Natural killer cell (primary cell): ENCODE data around the gene TCN1. TPM values are rescaled to one million over a fixed set of nuclear protein-coding genes. Genes with fewer than 3 reads are reported as not detected.

Source experiments
- ATAC-seq, 3 donors: fragments of 150-1000 bp in 2 of 3; fragments of 200-7000 bp in 1 of 3; cut with Tn5 transposase; 1 replicate in 1 of 3; 2 replicates in 2 of 3; pipeline ENCODE4 v1.10.0; 2021; ENCODE audit warnings: mild to moderate bottlenecking in 2 of 3, moderate library complexity in 2 of 3
- DNase-seq, 2 donors: peaks; one replicate each; pipeline versions ENCODE4 v3.0.0 to v3.0.0-alpha.2; 2013 to 2021; ENCODE audit warnings: mixed read lengths in 1 of 2
- H3K27ac ChIP-seq: one replicate; pipeline ENCODE4 v1.5.1; 2013; ENCODE audit warnings: mild to moderate bottlenecking, low read length
- H3K27me3 ChIP-seq: one replicate; pipeline ENCODE4 v1.6.1; 2013; ENCODE audit warnings: low read length; ENCODE audit not compliant: control insufficient read depth, insufficient read depth
- H3K36me3 ChIP-seq: one replicate; pipeline ENCODE4 v1.6.1; 2013; ENCODE audit warnings: low read length; ENCODE audit not compliant: control insufficient read depth, insufficient read depth
- H3K4me1 ChIP-seq: one replicate; pipeline ENCODE4 v1.6.1; 2013; ENCODE audit warnings: low read length; ENCODE audit not compliant: control insufficient read depth, insufficient read depth
- H3K4me3 ChIP-seq: one replicate; pipeline ENCODE4 v1.5.1; 2013; ENCODE audit warnings: low read length
- H3K9me3 ChIP-seq: one replicate; pipeline ENCODE4 v1.6.1; 2013; ENCODE audit warnings: low read length; ENCODE audit not compliant: control insufficient read depth, insufficient read depth
- H3K27ac Mint-ChIP-seq, 2 donors: one replicate each; pipeline ENCODE4 v1.8.0; 2022; ENCODE audit warnings: mild to moderate bottlenecking in 2 of 2, mixed read lengths in 2 of 2, moderate library complexity in 1 of 2
- H3K27me3 Mint-ChIP-seq, 2 donors: one replicate each; pipeline ENCODE4 v1.8.0; 2022; ENCODE audit warnings: low read depth in 2 of 2, mixed read lengths in 2 of 2
- H3K36me3 Mint-ChIP-seq: one replicate; pipeline ENCODE4 v1.8.0; 2022; ENCODE audit warnings: mixed read lengths
- H3K4me1 Mint-ChIP-seq, 2 donors: one replicate each; pipeline ENCODE4 v1.8.0; 2022; ENCODE audit warnings: mixed read lengths in 2 of 2
- H3K4me3 Mint-ChIP-seq: one replicate; pipeline ENCODE4 v1.8.0; 2022; ENCODE audit warnings: mild to moderate bottlenecking, moderate library complexity, mixed read lengths
- H3K9me3 Mint-ChIP-seq, 2 donors: one replicate each; pipeline ENCODE4 v1.8.0; 2022; ENCODE audit warnings: mixed read lengths in 2 of 2
- WGBS: methylation state at CpG from one replicate; pipeline ENCODE4 v1.1.7; 2013; ENCODE audit warnings: missing lambda C conversion rate; ENCODE audit not compliant: insufficient coverage; 5-methylcytosine and 5-hydroxymethylcytosine counted together
- intact Hi-C: fragments of 100-400 bp; cut with micrococcal nuclease; formaldehyde crosslinking; loops from one replicate; pipeline ENCODE4 v1.14.2; 2022
- total RNA-seq, 4 donors: library from RNA; stranded (reverse); fragments of 120-200 nt in 1 of 4; gene quantifications; one replicate each; pipeline versions ENCODE4 v1.2.3 to v1.2.4, GENCODE V29; 2013 to 2022
- TF ChIP-seq, protein P1 (sequence below): fragments of 200-600 bp; IDR thresholded peaks from one replicate; pipeline ENCODE4 v1.8.0; 2022; ENCODE audit warnings: antibody characterized with exemption

TCN1 gene
- total RNA-seq, 3 donors from 2014 or later (not counting 1 experiment from before 2014, with no cell fraction given), result 0.50 to 30.8 TPM; not detected in 1

DNA sequence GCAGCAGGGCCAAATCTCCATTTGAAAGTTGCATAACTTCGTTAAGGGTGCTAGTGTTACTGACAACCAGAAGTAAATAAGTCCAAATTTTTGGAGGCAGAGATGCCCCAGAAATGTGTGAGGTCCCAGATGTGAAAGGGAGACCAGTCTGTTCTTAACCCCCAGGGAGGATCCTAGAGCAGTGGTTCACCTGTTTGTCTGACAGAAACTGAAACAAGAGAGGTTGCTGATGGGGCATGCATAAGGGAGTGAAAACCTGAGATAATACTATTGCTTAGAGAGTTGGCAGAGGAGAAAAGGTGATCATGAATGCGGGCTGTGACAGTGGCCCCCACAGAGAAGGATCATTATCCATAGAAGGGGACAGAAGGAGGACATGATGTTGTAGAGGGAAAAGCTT lies 24.8 kb downstream of the TCN1 start:
- Histone ChIP-seq H3K27ac (no peak overlapping the region), H3K9me3 (no peaks in the 10 kb centered on the region), H3K4me3 (no peak overlapping the region), H3K36me3 (no peaks in the 10 kb centered on the region), H3K4me1 (no peaks in the 10 kb centered on the region), H3K27me3 (no peaks in the 10 kb centered on the region)
- intact Hi-C loops, result no loop called here
- Mint-ChIP-seq H3K27me3 (peaks cover 5% of the 10 kb centered on the region in 2 donors), H3K4me3 (no peak overlapping the region), H3K9me3 (no peaks in the 10 kb centered on the region), H3K4me1 (no peaks in the 10 kb centered on the region), H3K36me3 (no peaks in the 10 kb centered on the region), H3K27ac (no peak overlapping the region)
- DNase-seq, result no peak
- WGBS, result 83% methylated on average over 2 of the region's 2 CpGs
- TF ChIP-seq, protein P1, sequence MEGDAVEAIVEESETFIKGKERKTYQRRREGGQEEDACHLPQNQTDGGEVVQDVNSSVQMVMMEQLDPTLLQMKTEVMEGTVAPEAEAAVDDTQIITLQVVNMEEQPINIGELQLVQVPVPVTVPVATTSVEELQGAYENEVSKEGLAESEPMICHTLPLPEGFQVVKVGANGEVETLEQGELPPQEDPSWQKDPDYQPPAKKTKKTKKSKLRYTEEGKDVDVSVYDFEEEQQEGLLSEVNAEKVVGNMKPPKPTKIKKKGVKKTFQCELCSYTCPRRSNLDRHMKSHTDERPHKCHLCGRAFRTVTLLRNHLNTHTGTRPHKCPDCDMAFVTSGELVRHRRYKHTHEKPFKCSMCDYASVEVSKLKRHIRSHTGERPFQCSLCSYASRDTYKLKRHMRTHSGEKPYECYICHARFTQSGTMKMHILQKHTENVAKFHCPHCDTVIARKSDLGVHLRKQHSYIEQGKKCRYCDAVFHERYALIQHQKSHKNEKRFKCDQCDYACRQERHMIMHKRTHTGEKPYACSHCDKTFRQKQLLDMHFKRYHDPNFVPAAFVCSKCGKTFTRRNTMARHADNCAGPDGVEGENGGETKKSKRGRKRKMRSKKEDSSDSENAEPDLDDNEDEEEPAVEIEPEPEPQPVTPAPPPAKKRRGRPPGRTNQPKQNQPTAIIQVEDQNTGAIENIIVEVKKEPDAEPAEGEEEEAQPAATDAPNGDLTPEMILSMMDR, result no peak
- ATAC-seq, result no peak

DNA sequence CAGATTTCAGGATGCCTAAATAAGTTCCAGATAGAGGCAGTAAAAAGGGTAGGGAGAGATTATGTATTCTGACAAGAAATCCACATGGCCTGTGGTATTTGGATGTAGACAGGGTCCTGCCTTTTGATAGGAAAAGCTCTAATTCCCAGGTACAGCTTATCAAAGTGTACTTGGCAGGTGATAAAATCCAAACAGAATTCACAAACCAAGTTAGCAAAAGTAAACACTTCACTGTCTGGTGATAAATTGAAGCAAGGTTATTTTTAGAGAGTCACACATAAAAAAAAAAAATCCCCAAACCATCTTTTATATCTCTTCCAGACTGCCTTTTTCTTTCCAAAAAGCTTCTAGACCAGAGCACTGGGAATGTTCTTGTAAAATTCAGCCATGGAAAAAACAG lies 26.7 kb downstream of the TCN1 start:
- no peak overlapping the region for H3K27ac Mint-ChIP-seq
- no peaks in the 10 kb centered on the region for H3K9me3 ChIP-seq
- H3K4me1 ChIP-seq, result no peaks in the 10 kb centered on the region
- peaks cover 5% of the 10 kb centered on the region in 2 donors for H3K27me3 Mint-ChIP-seq
- H3K4me3 ChIP-seq, result no peak overlapping the region
- H3K9me3 Mint-ChIP-seq, result no peaks in the 10 kb centered on the region
- H3K36me3 Mint-ChIP-seq, result no peaks in the 10 kb centered on the region
- H3K36me3 ChIP-seq, result no peaks in the 10 kb centered on the region
- no peak overlapping the region for H3K27ac ChIP-seq
- H3K4me1 Mint-ChIP-seq, result no peaks in the 10 kb centered on the region
- ATAC-seq (no peak), DNase-seq (no peak)
- TF ChIP-seq, protein P1, result no peak
- H3K4me3 Mint-ChIP-seq, result no peak overlapping the region
- no peaks in the 10 kb centered on the region for H3K27me3 ChIP-seq
- intact Hi-C loops, result no loop called here

DNA sequence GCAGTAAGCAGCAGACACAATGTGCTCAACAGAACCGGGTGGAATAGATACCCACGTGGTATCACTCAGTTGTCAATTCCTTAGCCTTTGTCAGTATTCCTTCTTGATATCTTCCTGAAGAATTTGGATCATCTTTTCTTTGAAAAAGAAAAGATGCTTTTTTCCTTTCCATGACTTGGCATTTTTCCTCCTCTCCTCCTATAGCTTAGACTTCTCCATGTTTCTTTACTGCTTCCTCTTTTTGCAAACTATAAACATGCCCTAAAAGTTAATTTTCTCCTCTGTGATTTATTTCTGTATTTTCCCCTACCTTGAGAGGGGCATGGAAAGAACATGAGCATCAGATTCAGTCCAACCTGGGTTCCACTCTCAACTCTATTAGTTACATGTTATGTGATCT lies 32.7 kb downstream of the TCN1 start:
- TF ChIP-seq, protein P1, result no peak
- no peaks in the 10 kb centered on the region for H3K4me1 ChIP-seq
- H3K36me3 Mint-ChIP-seq, result no peaks in the 10 kb centered on the region
- H3K27me3 Mint-ChIP-seq, result peaks cover 0 to 5% of the 10 kb centered on the region in 2 donors
- H3K4me3 Mint-ChIP-seq, result no peak overlapping the region
- ATAC-seq (no peak), DNase-seq (no peak)
- WGBS, result 66% methylated on average over 2 of the region's 2 CpGs
- H3K27ac Mint-ChIP-seq, result no peak overlapping the region
- no peaks in the 10 kb centered on the region for H3K9me3 Mint-ChIP-seq
- intact Hi-C loops, result no loop called here
- H3K36me3 ChIP-seq, result no peaks in the 10 kb centered on the region
- H3K4me1 Mint-ChIP-seq, result no peaks in the 10 kb centered on the region
- no peaks in the 10 kb centered on the region for H3K27me3 ChIP-seq
- H3K9me3 ChIP-seq, result no peaks in the 10 kb centered on the region
- no peak overlapping the region for H3K27ac ChIP-seq
- H3K4me3 ChIP-seq, result no peak overlapping the region

DNA sequence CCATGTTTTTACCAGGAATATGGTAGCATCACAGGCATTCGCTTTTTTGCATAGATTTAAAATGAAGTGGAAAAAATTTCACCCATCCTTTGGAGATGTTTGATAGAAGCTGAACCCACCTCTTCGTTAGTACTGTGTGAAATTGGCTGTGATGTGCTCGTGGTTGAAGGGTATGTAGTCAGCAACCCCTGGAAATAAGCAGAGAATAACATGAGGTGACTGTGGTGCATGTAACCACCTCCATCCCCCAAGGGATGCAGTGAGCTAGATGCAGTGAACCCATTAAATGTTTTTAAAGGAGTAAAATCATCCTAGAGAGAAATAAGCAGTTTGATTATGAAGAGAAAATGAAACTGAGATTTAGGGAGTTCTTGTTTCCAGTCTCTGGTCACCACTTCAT lies 36.9 kb downstream of the TCN1 start:
- Mint-ChIP-seq H3K9me3 (no peaks in the 10 kb centered on the region), H3K36me3 (no peaks in the 10 kb centered on the region), H3K27me3 (peaks cover 4 to 10% of the 10 kb centered on the region in 2 donors), H3K27ac (no peak overlapping the region), H3K4me1 (no peaks in the 10 kb centered on the region), H3K4me3 (no peak overlapping the region)
- no peak overlapping the region for H3K4me3 ChIP-seq
- DNase-seq, result no peak
- intact Hi-C loops, result no loop called here
- no peaks in the 10 kb centered on the region for H3K9me3 ChIP-seq
- no peaks in the 10 kb centered on the region for H3K36me3 ChIP-seq
- WGBS, result 68% methylated on average over 3 of the region's 3 CpGs
- no peak overlapping the region for H3K27ac ChIP-seq
- no peaks in the 10 kb centered on the region for H3K4me1 ChIP-seq
- no peak for ATAC-seq
- H3K27me3 ChIP-seq, result no peaks in the 10 kb centered on the region
- TF ChIP-seq, protein P1, result no peak
